Measurements from ENCODE around the gene S100A8.
"Not testable (repeated sequence)": the region's sequence is repeated elsewhere in the genome, so short reads cannot be mapped to it uniquely, and the experiment has no call there.

The S100A8 gene

GRCh38 chr1:153390938-153391710, at the start of gene S100A8:
S100A8 (minus strand) TSS chr1:153391073; CDS start chr1:153390535, 538 bp downstream.
- DNase-seq (ENCODE audit: low read depth, low spot score): no peak

GRCh38 chr1:153439273-153439672, 48.4 kb upstream of the S100A8 start:
- no peak for DNase-seq (ENCODE audit: low read depth, low spot score)

- DNase-seq (ENCODE audit: low read depth, low spot score): no peak
Observed at GRCh38 chr1:153438599-153438998, 47.7 kb upstream of the S100A8 start.

- DNase-seq (ENCODE audit: low read depth, low spot score): no peak
Observed at GRCh38 chr1:153437236-153437635, 46.4 kb upstream of the S100A8 start.

- DNase-seq (ENCODE audit: low read depth, low spot score): no peak
Observed at GRCh38 chr1:153434746-153435455, 44.0 kb upstream of the S100A8 start.

- peak; percentile 3 for DNase-seq (ENCODE audit: low read depth, low spot score)
Observed at GRCh38 chr1:153432874-153433681, 42.2 kb upstream of the S100A8 start.

GRCh38 chr1:153431928-153432327, 41.1 kb upstream of the S100A8 start:
- no peak for DNase-seq (ENCODE audit: low read depth, low spot score)

GRCh38 chr1:153431427-153431826, 40.6 kb upstream of the S100A8 start:
- DNase-seq (ENCODE audit: low read depth, low spot score): no peak

GRCh38 chr1:153431002-153431401, 40.1 kb upstream of the S100A8 start:
- DNase-seq (ENCODE audit: low read depth, low spot score): no peak

- no peak for DNase-seq (ENCODE audit: low read depth, low spot score)
Observed at GRCh38 chr1:153430561-153430960, 39.7 kb upstream of the S100A8 start.

GRCh38 chr1:153430166-153430553, 39.3 kb upstream of the S100A8 start:
- no peak for DNase-seq (ENCODE audit: low read depth, low spot score)

GRCh38 chr1:153429266-153430165, 38.6 kb upstream of the S100A8 start:
- DNase-seq (ENCODE audit: low read depth, low spot score): no peak

GRCh38 chr1:153428791-153429190, 37.9 kb upstream of the S100A8 start:
- DNase-seq (ENCODE audit: low read depth, low spot score): no peak

- no peak for DNase-seq (ENCODE audit: low read depth, low spot score)
Observed at GRCh38 chr1:153428073-153428638, 37.3 kb upstream of the S100A8 start.

- DNase-seq (ENCODE audit: low read depth, low spot score): no peak
Observed at GRCh38 chr1:153426809-153427208, 35.9 kb upstream of the S100A8 start.

GRCh38 chr1:153422450-153423068, 31.7 kb upstream of the S100A8 start:
- DNase-seq (ENCODE audit: low read depth, low spot score): peak; percentile 58

GRCh38 chr1:153420306-153420705, 29.4 kb upstream of the S100A8 start:
- DNase-seq (ENCODE audit: low read depth, low spot score): no peak

- not testable (repeated sequence) for DNase-seq (ENCODE audit: low read depth, low spot score)
Observed at GRCh38 chr1:153419436-153419793, 28.5 kb upstream of the S100A8 start.

- DNase-seq (ENCODE audit: low read depth, low spot score): not testable (repeated sequence)
Observed at GRCh38 chr1:153418758-153419435, 28.0 kb upstream of the S100A8 start.

All from ELF-1 (cell line).